Neural cell (in vitro differentiated cells): ENCODE measurements around the gene SVEP1. TPM values are rescaled to one million over a fixed set of nuclear protein-coding genes. Genes with fewer than 3 reads are reported as not detected.

ENCODE experiments used
- H2AFZ ChIP-seq: fragments of 200-600, 300-800 bp; sonication (generic), shearing (Covaris generic); 2 replicates; pipeline ENCODE4 v1.6.0; 2014; ENCODE audit warnings: low read depth, mild to moderate bottlenecking, antibody characterized with exemption, low read length, moderate library complexity
- H3F3A ChIP-seq: fragments of 200-600 bp; shearing (Covaris generic); 2 replicates; pipeline ENCODE4 v1.6.1; 2016; ENCODE audit warnings: mild to moderate bottlenecking, moderate library complexity, mixed read lengths, antibody characterized with exemption, low read length; ENCODE audit not compliant: insufficient read depth, poor library complexity, severe bottlenecking
- H3K27ac ChIP-seq: fragments of 200-600, 300-800 bp; sonication (generic), shearing (Covaris generic); 2 replicates; pipeline ENCODE4 v1.5.1; 2014; ENCODE audit warnings: mild to moderate bottlenecking, low read length, moderate library complexity
- H3K27me3 ChIP-seq: fragments of 300-800, 200-600 bp; sonication (generic), shearing (Covaris generic); 2 replicates; pipeline ENCODE4 v1.6.0; 2014; ENCODE audit warnings: mild to moderate bottlenecking, low read depth, low read length, moderate library complexity; ENCODE audit not compliant: insufficient read depth
- H3K36me3 ChIP-seq: fragments of 300-800, 200-600 bp; sonication (generic), shearing (Covaris generic); 2 replicates; pipeline ENCODE4 v1.5.1; 2014; ENCODE audit warnings: mild to moderate bottlenecking, antibody characterized with exemption, low read length, moderate library complexity; ENCODE audit not compliant: insufficient read depth
- H3K4me2 ChIP-seq: fragments of 300-800, 200-600 bp; sonication (generic), shearing (Covaris generic); 2 replicates; pipeline ENCODE4 v1.6.0; 2014; ENCODE audit warnings: mild to moderate bottlenecking, low read length
- H3K4me3 ChIP-seq: fragments of 300-800, 200-600 bp; sonication (generic), shearing (Covaris generic); 2 replicates; pipeline ENCODE4 v1.5.1; 2014; ENCODE audit warnings: mild to moderate bottlenecking, low read length, moderate library complexity
- H3K79me2 ChIP-seq: fragments of 200-600 bp; shearing (Covaris generic); replicated peaks from 2 replicates; pipeline ENCODE4 v1.6.0; 2014; ENCODE audit warnings: mild to moderate bottlenecking, low read length, moderate library complexity; ENCODE audit not compliant: insufficient read depth
- H3K9ac ChIP-seq: fragments of 300-800, 200-600 bp; sonication (generic), shearing (Covaris generic); 2 replicates; pipeline ENCODE4 v1.6.1; 2016; ENCODE audit warnings: mild to moderate bottlenecking, low read length, mixed read lengths
- H3K9me2 ChIP-seq: fragments of 200-600 bp; shearing (Covaris generic); 2 replicates; pipeline ENCODE4 v1.6.1; 2016; ENCODE audit warnings: mild to moderate bottlenecking, low read length, mixed read lengths; ENCODE audit not compliant: insufficient read depth
- H3K9me3 ChIP-seq: fragments of 200-600, 300-800 bp; sonication (generic), shearing (Covaris generic); 2 replicates; pipeline ENCODE4 v1.6.1; 2016; ENCODE audit warnings: mild to moderate bottlenecking, mixed run types, low read length, moderate library complexity, mixed read lengths
- H4K20me1 ChIP-seq: fragments of 200-600 bp; shearing (Covaris generic); 2 replicates; pipeline ENCODE4 v1.6.1; 2016; ENCODE audit warnings: mild to moderate bottlenecking, mixed run types; ENCODE audit not compliant: insufficient read depth
- EP300 ChIP-seq: fragments of 450-650 bp; conservative IDR thresholded peaks from 2 replicates; pipeline ENCODE4 v1.6.1; 2014; ENCODE audit warnings: antibody characterized with exemption, mild to moderate bottlenecking, moderate library complexity; ENCODE audit not compliant: poor library complexity, severe bottlenecking
- EZH2 ChIP-seq: fragments of 200-600, 300-800 bp; shearing (Covaris generic), sonication (generic); IDR thresholded peaks from 2 replicates; pipeline ENCODE4 v1.6.1; 2014; ENCODE audit warnings: antibody characterized with exemption, low read length, borderline replicate concordance, mild to moderate bottlenecking; ENCODE audit not compliant: insufficient read depth, poor library complexity, severe bottlenecking
- MXI1 ChIP-seq: fragments of 450-650 bp; conservative IDR thresholded peaks from 2 replicates; pipeline ENCODE4 v1.6.1; 2014; ENCODE audit warnings: antibody characterized with exemption, mild to moderate bottlenecking; ENCODE audit not compliant: poor library complexity, severe bottlenecking
- POLR2AphosphoS5 ChIP-seq: IDR thresholded peaks from 2 replicates; pipeline ENCODE4 v1.6.1; 2012
- RAD21 ChIP-seq: fragments of 450-650 bp; conservative IDR thresholded peaks from 2 replicates; pipeline ENCODE4 v1.6.1; 2014; ENCODE audit warnings: antibody characterized with exemption, mild to moderate bottlenecking, moderate library complexity
- SMC3 ChIP-seq: fragments of 450-650 bp; conservative IDR thresholded peaks from 2 replicates; pipeline ENCODE4 v1.6.1; 2014; ENCODE audit warnings: antibody characterized with exemption, mild to moderate bottlenecking, moderate library complexity; ENCODE audit not compliant: poor library complexity
- TAF1 ChIP-seq: IDR thresholded peaks from 2 replicates; pipeline ENCODE4 v1.6.1; 2012; ENCODE audit warnings: low read depth
- polyA plus RNA-seq: library from polyadenylated mRNA; depleted of rRNA; stranded (reverse); fragments of >200 nt; gene quantifications from 2 replicates; pipeline ENCODE4 v1.2.3, GENCODE V29; 2014
- TF ChIP-seq, protein P1 (sequence below): fragments of 450-650 bp; IDR thresholded peaks from 2 replicates; pipeline ENCODE4 v1.5.1; 2014; ENCODE audit warnings: antibody characterized with exemption, mild to moderate bottlenecking, moderate library complexity; ENCODE audit not compliant: poor library complexity, severe bottlenecking
- TF ChIP-seq, protein P2 (sequence below): IDR thresholded peaks from 2 replicates; pipeline ENCODE4 v1.6.1; 2012; ENCODE audit warnings: borderline replicate concordance

SVEP1 gene
- polyA plus RNA-seq, 1 donor from 2014 or later, result 0.10 TPM

DNA sequence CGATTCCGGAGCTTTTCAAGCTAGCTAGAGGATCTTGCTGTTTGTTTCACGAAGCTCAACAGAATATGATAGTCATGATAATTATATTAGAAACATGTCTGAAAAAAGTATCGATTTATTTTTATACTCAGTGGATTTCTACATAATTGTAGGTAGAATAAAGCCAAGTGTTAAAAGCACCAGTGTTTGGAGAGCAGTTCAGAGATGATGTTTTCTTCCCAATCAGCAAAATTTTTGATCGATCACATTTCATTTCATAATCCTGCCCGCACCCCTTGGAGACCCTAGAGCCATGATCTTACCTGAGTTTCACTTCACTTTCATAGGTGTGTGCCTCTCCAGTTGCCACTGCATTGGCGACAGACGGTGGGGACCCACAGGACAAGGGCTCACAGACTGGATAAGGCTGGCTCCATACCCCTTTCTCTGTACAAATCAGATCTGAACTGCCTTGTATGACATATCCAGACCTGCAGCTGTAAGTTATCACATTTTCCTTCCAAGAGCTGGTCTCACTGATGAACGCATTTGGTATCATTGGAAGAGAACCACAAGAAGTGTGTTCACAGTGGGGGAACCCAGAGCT is 173.6 kb downstream of the SVEP1 start:
- Histone ChIP-seq H3K79me2 (no peaks in the 10 kb centered on the region), H3K4me2 (no peak overlapping the region), H2AFZ (no peak overlapping the region), H3F3A (no peaks in the 10 kb centered on the region), H4K20me1 (no peaks in the 10 kb centered on the region), H3K9ac (no peak overlapping the region), H3K4me3 (no peak overlapping the region), H3K27me3 (no peaks in the 10 kb centered on the region), H3K9me2 (no peaks in the 10 kb centered on the region), H3K36me3 (no peaks in the 10 kb centered on the region), H3K9me3 (no peaks in the 10 kb centered on the region), H3K27ac (no peak overlapping the region)
- TF ChIP-seq RAD21 (no peak), EP300 (no peak), TAF1 (no peak), MXI1 (no peak), EZH2 (no peak)
- TF ChIP-seq, protein P1, sequence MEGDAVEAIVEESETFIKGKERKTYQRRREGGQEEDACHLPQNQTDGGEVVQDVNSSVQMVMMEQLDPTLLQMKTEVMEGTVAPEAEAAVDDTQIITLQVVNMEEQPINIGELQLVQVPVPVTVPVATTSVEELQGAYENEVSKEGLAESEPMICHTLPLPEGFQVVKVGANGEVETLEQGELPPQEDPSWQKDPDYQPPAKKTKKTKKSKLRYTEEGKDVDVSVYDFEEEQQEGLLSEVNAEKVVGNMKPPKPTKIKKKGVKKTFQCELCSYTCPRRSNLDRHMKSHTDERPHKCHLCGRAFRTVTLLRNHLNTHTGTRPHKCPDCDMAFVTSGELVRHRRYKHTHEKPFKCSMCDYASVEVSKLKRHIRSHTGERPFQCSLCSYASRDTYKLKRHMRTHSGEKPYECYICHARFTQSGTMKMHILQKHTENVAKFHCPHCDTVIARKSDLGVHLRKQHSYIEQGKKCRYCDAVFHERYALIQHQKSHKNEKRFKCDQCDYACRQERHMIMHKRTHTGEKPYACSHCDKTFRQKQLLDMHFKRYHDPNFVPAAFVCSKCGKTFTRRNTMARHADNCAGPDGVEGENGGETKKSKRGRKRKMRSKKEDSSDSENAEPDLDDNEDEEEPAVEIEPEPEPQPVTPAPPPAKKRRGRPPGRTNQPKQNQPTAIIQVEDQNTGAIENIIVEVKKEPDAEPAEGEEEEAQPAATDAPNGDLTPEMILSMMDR, result no peak

DNA sequence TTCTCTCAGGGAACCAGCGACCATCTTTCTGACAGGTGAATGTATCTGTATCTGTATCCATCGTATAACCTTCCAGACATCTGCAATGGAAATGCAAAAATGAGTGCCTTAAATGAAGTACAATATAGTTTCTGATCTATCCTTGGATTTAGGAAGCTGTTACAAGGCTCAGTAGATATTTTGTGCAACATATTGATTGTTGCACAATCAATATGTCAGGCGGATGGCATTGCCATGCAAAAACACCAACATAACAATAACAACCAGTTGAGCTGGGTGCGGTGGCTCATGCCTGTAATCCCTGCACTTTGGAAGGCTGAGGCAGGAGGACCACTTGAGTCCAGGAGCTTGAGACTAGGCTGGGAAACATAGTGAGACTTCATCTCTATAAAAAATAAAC is 175.1 kb downstream of the SVEP1 start:
- no peak overlapping the region for H3K4me2 ChIP-seq
- no peaks in the 10 kb centered on the region for H3K36me3 ChIP-seq
- H2AFZ ChIP-seq, result no peak overlapping the region
- no peak overlapping the region for H3K9ac ChIP-seq
- H3F3A ChIP-seq, result no peaks in the 10 kb centered on the region
- no peak overlapping the region for H3K27ac ChIP-seq
- H3K79me2 ChIP-seq, result no peaks in the 10 kb centered on the region
- H4K20me1 ChIP-seq, result no peaks in the 10 kb centered on the region
- no peaks in the 10 kb centered on the region for H3K27me3 ChIP-seq
- no peaks in the 10 kb centered on the region for H3K9me3 ChIP-seq
- no peak for TF ChIP-seq EZH2
- TF ChIP-seq, protein P1, result no peak
- no peak for TF ChIP-seq EP300
- TF ChIP-seq, protein P2, sequence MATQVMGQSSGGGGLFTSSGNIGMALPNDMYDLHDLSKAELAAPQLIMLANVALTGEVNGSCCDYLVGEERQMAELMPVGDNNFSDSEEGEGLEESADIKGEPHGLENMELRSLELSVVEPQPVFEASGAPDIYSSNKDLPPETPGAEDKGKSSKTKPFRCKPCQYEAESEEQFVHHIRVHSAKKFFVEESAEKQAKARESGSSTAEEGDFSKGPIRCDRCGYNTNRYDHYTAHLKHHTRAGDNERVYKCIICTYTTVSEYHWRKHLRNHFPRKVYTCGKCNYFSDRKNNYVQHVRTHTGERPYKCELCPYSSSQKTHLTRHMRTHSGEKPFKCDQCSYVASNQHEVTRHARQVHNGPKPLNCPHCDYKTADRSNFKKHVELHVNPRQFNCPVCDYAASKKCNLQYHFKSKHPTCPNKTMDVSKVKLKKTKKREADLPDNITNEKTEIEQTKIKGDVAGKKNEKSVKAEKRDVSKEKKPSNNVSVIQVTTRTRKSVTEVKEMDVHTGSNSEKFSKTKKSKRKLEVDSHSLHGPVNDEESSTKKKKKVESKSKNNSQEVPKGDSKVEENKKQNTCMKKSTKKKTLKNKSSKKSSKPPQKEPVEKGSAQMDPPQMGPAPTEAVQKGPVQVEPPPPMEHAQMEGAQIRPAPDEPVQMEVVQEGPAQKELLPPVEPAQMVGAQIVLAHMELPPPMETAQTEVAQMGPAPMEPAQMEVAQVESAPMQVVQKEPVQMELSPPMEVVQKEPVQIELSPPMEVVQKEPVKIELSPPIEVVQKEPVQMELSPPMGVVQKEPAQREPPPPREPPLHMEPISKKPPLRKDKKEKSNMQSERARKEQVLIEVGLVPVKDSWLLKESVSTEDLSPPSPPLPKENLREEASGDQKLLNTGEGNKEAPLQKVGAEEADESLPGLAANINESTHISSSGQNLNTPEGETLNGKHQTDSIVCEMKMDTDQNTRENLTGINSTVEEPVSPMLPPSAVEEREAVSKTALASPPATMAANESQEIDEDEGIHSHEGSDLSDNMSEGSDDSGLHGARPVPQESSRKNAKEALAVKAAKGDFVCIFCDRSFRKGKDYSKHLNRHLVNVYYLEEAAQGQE, result no peak
- no peak for TF ChIP-seq SMC3
- TF ChIP-seq POLR2AphosphoS5, result no peak
- no peak for TF ChIP-seq MXI1
- no peak for TF ChIP-seq TAF1
- H3K9me2 ChIP-seq, result no peaks in the 10 kb centered on the region
- no peak overlapping the region for H3K4me3 ChIP-seq
